Measurements from ENCODE around the gene LTB.

The LTB gene

DNA sequence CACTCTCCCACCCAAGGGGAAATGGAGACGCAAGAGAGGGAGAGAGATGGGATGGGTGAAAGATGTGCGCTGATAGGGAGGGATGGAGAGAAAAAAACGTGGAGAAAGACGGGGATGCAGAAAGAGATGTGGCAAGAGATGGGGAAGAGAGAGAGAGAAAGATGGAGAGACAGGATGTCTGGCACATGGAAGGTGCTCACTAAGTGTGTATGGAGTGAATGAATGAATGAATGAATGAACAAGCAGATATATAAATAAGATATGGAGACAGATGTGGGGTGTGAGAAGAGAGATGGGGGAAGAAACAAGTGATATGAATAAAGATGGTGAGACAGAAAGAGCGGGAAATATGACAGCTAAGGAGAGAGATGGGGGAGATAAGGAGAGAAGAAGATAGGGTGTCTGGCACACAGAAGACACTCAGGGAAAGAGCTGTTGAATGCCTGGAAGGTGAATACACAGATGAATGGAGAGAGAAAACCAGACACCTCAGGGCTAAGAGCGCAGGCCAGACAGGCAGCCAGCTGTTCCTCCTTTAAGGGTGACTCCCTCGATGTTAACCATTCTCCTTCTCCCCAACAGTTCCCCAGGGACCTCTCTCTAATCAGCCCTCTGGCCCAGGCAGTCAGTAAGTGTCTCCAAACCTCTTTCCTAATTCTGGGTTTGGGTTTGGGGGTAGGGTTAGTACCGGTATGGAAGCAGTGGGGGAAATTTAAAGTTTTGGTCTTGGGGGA, 6.1 kb downstream of the LTB start:
- TF ChIP-seq, protein P1, sequence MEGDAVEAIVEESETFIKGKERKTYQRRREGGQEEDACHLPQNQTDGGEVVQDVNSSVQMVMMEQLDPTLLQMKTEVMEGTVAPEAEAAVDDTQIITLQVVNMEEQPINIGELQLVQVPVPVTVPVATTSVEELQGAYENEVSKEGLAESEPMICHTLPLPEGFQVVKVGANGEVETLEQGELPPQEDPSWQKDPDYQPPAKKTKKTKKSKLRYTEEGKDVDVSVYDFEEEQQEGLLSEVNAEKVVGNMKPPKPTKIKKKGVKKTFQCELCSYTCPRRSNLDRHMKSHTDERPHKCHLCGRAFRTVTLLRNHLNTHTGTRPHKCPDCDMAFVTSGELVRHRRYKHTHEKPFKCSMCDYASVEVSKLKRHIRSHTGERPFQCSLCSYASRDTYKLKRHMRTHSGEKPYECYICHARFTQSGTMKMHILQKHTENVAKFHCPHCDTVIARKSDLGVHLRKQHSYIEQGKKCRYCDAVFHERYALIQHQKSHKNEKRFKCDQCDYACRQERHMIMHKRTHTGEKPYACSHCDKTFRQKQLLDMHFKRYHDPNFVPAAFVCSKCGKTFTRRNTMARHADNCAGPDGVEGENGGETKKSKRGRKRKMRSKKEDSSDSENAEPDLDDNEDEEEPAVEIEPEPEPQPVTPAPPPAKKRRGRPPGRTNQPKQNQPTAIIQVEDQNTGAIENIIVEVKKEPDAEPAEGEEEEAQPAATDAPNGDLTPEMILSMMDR (conservative IDR thresholded peaks at IDR 0.05; ENCODE audit: control insufficient read depth, insufficient read depth, low read depth, low read length) = no peak
- H3K4me3 ChIP-seq (ENCODE audit: control insufficient read depth, low read depth, low read length) = no peak overlapping the region
- DNase-seq (ENCODE audit: low read depth) = no peak

DNA sequence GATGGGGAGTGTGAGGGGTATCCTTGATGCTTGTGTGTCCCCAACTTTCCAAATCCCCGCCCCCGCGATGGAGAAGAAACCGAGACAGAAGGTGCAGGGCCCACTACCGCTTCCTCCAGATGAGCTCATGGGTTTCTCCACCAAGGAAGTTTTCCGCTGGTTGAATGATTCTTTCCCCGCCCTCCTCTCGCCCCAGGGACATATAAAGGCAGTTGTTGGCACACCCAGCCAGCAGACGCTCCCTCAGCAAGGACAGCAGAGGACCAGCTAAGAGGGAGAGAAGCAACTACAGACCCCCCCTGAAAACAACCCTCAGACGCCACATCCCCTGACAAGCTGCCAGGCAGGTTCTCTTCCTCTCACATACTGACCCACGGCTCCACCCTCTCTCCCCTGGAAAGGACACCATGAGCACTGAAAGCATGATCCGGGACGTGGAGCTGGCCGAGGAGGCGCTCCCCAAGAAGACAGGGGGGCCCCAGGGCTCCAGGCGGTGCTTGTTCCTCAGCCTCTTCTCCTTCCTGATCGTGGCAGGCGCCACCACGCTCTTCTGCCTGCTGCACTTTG, 6.8 kb downstream of the LTB start, which contains the start of gene TNF:
Gene TNF, plus strand, starts transcription at position 231 of the 567 bp plus-strand sequence. Its CDS starts 177 bp downstream, at position 408.
- H3K4me3 ChIP-seq (ENCODE audit: control insufficient read depth, low read depth, low read length) = no peak within 1 kb of the TSS
- TF ChIP-seq, protein P1 (conservative IDR thresholded peaks at IDR 0.05; ENCODE audit: control insufficient read depth, insufficient read depth, low read depth, low read length) = no peak
- DNase-seq (ENCODE audit: low read depth) = no peak

DNA sequence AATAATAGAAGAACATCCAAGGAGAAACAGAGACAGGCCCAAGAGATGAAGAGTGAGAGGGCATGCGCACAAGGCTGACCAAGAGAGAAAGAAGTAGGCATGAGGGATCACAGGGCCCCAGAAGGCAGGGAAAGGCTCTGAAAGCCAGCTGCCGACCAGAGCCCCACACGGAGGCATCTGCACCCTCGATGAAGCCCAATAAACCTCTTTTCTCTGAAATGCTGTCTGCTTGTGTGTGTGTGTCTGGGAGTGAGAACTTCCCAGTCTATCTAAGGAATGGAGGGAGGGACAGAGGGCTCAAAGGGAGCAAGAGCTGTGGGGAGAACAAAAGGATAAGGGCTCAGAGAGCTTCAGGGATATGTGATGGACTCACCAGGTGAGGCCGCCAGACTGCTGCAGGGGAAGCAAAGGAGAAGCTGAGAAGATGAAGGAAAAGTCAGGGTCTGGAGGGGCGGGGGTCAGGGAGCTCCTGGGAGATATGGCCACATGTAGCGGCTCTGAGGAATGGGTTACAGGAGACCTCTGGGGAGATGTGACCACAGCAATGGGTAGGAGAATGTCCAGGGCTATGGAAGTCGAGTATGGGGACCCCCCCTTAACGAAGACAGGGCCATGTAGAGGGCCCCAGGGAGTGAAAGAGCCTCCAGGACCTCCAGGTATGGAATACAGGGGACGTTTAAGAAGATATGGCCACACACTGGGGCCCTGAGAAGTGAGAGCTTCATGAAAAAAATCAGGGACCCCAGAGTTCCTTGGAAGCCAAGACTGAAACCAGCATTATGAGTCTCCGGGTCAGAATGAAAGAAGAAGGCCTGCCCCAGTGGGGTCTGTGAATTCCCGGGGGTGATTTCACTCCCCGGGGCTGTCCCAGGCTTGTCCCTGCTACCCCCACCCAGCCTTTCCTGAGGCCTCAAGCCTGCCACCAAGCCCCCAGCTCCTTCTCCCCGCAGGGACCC, 7.8 kb downstream of the LTB start:
- TF ChIP-seq, protein P1 (conservative IDR thresholded peaks at IDR 0.05; ENCODE audit: control insufficient read depth, insufficient read depth, low read depth, low read length) = no peak
- H3K4me3 ChIP-seq (ENCODE audit: control insufficient read depth, low read depth, low read length) = no peak overlapping the region
- DNase-seq (ENCODE audit: low read depth) = no peak

DNA sequence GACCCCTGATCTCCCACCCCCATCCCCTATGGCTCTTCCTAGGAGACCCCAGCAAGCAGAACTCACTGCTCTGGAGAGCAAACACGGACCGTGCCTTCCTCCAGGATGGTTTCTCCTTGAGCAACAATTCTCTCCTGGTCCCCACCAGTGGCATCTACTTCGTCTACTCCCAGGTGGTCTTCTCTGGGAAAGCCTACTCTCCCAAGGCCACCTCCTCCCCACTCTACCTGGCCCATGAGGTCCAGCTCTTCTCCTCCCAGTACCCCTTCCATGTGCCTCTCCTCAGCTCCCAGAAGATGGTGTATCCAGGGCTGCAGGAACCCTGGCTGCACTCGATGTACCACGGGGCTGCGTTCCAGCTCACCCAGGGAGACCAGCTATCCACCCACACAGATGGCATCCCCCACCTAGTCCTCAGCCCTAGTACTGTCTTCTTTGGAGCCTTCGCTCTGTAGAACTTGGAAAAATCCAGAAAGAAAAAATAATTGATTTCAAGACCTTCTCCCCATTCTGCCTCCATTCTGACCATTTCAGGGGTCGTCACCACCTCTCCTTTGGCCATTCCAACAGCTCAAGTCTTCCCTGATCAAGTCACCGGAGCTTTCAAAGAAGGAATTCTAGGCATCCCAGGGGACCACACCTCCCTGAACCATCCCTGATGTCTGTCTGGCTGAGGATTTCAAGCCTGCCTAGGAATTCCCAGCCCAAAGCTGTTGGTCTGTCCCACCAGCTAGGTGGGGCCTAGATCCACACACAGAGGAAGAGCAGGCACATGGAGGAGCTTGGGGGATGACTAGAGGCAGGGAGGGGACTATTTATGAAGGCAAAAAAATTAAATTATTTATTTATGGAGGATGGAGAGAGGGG, 8.8 kb downstream of the LTB start:
- TF ChIP-seq, protein P1 (conservative IDR thresholded peaks at IDR 0.05; ENCODE audit: control insufficient read depth, insufficient read depth, low read depth, low read length) = no peak
- DNase-seq (ENCODE audit: low read depth) = no peak
- no peak overlapping the region for H3K4me3 ChIP-seq (ENCODE audit: control insufficient read depth, low read depth, low read length)

DNA sequence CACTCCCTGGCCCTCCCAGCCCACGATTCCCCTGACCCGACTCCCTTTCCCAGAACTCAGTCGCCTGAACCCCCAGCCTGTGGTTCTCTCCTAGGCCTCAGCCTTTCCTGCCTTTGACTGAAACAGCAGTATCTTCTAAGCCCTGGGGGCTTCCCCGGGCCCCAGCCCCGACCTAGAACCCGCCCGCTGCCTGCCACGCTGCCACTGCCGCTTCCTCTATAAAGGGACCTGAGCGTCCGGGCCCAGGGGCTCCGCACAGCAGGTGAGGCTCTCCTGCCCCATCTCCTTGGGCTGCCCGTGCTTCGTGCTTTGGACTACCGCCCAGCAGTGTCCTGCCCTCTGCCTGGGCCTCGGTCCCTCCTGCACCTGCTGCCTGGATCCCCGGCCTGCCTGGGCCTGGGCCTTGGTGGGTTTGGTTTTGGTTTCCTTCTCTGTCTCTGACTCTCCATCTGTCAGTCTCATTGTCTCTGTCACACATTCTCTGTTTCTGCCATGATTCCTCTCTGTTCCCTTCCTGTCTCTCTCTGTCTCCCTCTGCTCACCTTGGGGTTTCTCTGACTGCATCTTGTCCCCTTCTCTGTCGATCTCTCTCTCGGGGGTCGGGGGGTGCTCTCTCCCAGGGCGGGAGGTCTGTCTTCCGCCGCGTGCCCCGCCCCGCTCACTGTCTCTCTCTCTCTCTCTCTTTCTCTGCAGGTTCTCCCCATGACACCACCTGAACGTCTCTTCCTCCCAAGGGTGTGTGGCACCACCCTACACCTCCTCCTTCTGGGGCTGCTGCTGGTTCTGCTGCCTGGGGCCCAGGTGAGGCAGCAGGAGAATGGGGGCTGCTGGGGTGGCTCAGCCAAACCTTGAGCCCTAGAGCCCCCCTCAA, 9.9 kb downstream of the LTB start, which contains the start of gene LTA:
Gene LTA, plus strand, starts transcription at position 249 of the 871 bp plus-strand sequence. Its CDS starts 454 bp downstream, at position 703.
- H3K4me3 ChIP-seq (ENCODE audit: control insufficient read depth, low read depth, low read length) = no peak within 1 kb of the TSS
- TF ChIP-seq, protein P1 (conservative IDR thresholded peaks at IDR 0.05; ENCODE audit: control insufficient read depth, insufficient read depth, low read depth, low read length) = no peak
- DNase-seq (ENCODE audit: low read depth) = no peak
